Small intestine (tissue), 7 donors: ENCODE results near the gene MDC1. TPM values are rescaled to one million over a fixed set of nuclear protein-coding genes. Genes with fewer than 3 reads are reported as not detected.
A peak's percentile ranks its signal among the peaks of the same experiment; 100 is the strongest.
"Not testable (repeated sequence)": the region's sequence is repeated elsewhere in the genome, so short reads cannot be mapped to it uniquely, and the experiment has no call there.

ENCODE experiments used
- DNase-seq, 2 donors: peaks; one replicate each; pipeline versions ENCODE4 v3.0.0 to v3.0.0-alpha.2; 2013
- FAIRE-seq: peaks from 2 replicates; lab custom pipeline; 2012; peaks lifted over from hg19 to GRCh38; lab: Jason Lieb, UNC
- H3K27ac ChIP-seq, 3 donors: one replicate each; pipeline ENCODE4 v1.5.1; 2013; ENCODE audit warnings: low read length in 2 of 3, mild to moderate bottlenecking in 2 of 3, control low read depth in 1 of 3, inconsistent platforms in 1 of 3, low read depth in 1 of 3, moderate library complexity in 1 of 3
- H3K27me3 ChIP-seq, 3 donors: one replicate each; pipeline ENCODE4 v1.6.1; 2013; ENCODE audit warnings: low read length in 3 of 3, inconsistent platforms in 1 of 3; ENCODE audit not compliant: control insufficient read depth in 3 of 3, insufficient read depth in 3 of 3
- H3K36me3 ChIP-seq, 3 donors: one replicate each; pipeline ENCODE4 v1.6.1; 2013; ENCODE audit warnings: low read length in 3 of 3, inconsistent platforms in 1 of 3, low read depth in 1 of 3, mild to moderate bottlenecking in 1 of 3, moderate library complexity in 1 of 3; ENCODE audit not compliant: control insufficient read depth in 3 of 3, insufficient read depth in 2 of 3
- H3K4me1 ChIP-seq, 3 donors: one replicate each; pipeline ENCODE4 v1.6.1; 2013; ENCODE audit warnings: low read length in 2 of 3, inconsistent platforms in 1 of 3, low read depth in 1 of 3, mild to moderate bottlenecking in 1 of 3, moderate library complexity in 1 of 3; ENCODE audit not compliant: control insufficient read depth in 3 of 3, insufficient read depth in 2 of 3
- H3K4me3 ChIP-seq, 3 donors: one replicate each; pipeline ENCODE4 v1.5.1; 2013; ENCODE audit warnings: low read length in 3 of 3, control low read depth in 1 of 3, inconsistent platforms in 1 of 3, low read depth in 1 of 3, mild to moderate bottlenecking in 1 of 3, moderate library complexity in 1 of 3
- H3K9me3 ChIP-seq, 2 donors: one replicate each; pipeline ENCODE4 v1.6.1; 2013; ENCODE audit warnings: low read depth in 1 of 2, low read length in 1 of 2; ENCODE audit not compliant: control insufficient read depth in 2 of 2, insufficient read depth in 1 of 2
- WGBS, 3 donors: extraction: QIAGEN DNeasy Blood & Tissue Kit; methylation state at CpG; one replicate each; pipeline ENCODE4 v1.1.7; 2013; 5-methylcytosine and 5-hydroxymethylcytosine counted together
- polyA plus RNA-seq, 4 donors: library from polyadenylated mRNA; stranded (reverse) in 3 of 4; unstranded in 1 of 4; fragments of 200-250 nt in 3 of 4; fragments of 120-200 nt in 1 of 4; gene quantifications; one replicate each; pipeline versions ENCODE4 v1.2.1 to v1.2.3, GENCODE V29; 2013
- donor health status: healthy with polysubstance abuse.
- donor health status: control.
- donor health status: control.
- donor health status: Bipolar disorder and iron deficiency.
- donor health status: healthy.

The MDC1 gene
- polyA plus RNA-seq, 4 donors: 1.8 to 20.7 (median 7.6) TPM

GRCh38 chr6:30676660-30677285 is 40.3 kb downstream of the MDC1 start:
- Histone ChIP-seq H3K36me3 (peaks cover 0 to 35% (median 15%) of the 10 kb centered on the region in 3 donors), H3K4me3 (no peak overlapping the region), H3K27me3 (no peaks in the 10 kb centered on the region), H3K9me3 (no peaks in the 10 kb centered on the region), H3K27ac (no peak overlapping the region), H3K4me1 (peaks cover 0 to 9% (median 3%) of the 10 kb centered on the region in 3 donors)
- FAIRE-seq (no peak), DNase-seq (no peak)
- 80 to 86% (median 81%) methylated on average over 10 of the region's 10 CpGs for WGBS, 3 donors

GRCh38 chr6:30672445-30673253 is 44.4 kb downstream of the MDC1 start, which contains the start of gene DHX16:
TSS of gene DHX16 (minus strand) at chr6:30673006. CDS start at chr6:30672841, 165 bp downstream.
- 0 to 1% (median 1%) methylated on average over 57 of the region's 57 CpGs for WGBS, 3 donors
- Histone ChIP-seq H3K4me1 (peaks cover 0 to 6% (median 5%) of the 10 kb centered on the region in 3 donors), H3K4me3 (peak within 1 kb of the TSS; percentile 88 to 96 (median 88)), H3K9me3 (no peaks in the 10 kb centered on the region), H3K27me3 (no peaks in the 10 kb centered on the region), H3K27ac (peak within 1 kb of the TSS; percentile 81 to 90 (median 84)), H3K36me3 (peaks cover 11 to 43% (median 18%) of the 10 kb centered on the region in 3 donors)
- DNase-seq: peak; percentile 97 to 98
- FAIRE-seq: no peak

GRCh38 chr6:30670760-30671527 is 46.1 kb downstream of the MDC1 start:
- 90 to 91% (median 90%) methylated on average over 27 of the region's 27 CpGs for WGBS, 3 donors
- Histone ChIP-seq H3K36me3 (peaks cover 8 to 39% (median 12%) of the 10 kb centered on the region in 3 donors), H3K9me3 (no peaks in the 10 kb centered on the region), H3K4me3 (no peak overlapping the region), H3K4me1 (peaks cover 0 to 6% (median 5%) of the 10 kb centered on the region in 3 donors), H3K27me3 (no peaks in the 10 kb centered on the region), H3K27ac (no peak overlapping the region)
- FAIRE-seq (no peak), DNase-seq (no peak)

- 66 to 69% (median 68%) methylated on average over 2 of the region's 2 CpGs for WGBS, 3 donors
- not testable (repeated sequence) for H3K4me1 ChIP-seq, H3K27ac ChIP-seq, H3K9me3 ChIP-seq, DNase-seq, H3K27me3 ChIP-seq, H3K4me3 ChIP-seq, FAIRE-seq
- peaks cover 21 to 84% (median 35%) of the 10 kb centered on the region in 3 donors for H3K36me3 ChIP-seq
Measured at GRCh38 chr6:30666300-30666699, 50.8 kb downstream of the MDC1 start.

GRCh38 chr6:30664994-30665767 is 51.9 kb downstream of the MDC1 start:
- Histone ChIP-seq H3K27ac (no peak overlapping the region), H3K4me3 (no peak overlapping the region), H3K9me3 (no peaks in the 10 kb centered on the region), H3K27me3 (no peaks in the 10 kb centered on the region), H3K36me3 (peaks cover 15 to 82% (median 30%) of the 10 kb centered on the region in 3 donors), H3K4me1 (no peaks in the 10 kb centered on the region)
- 94 to 96% (median 94%) methylated on average over 32 to 34 of the region's 34 CpGs for WGBS, 3 donors
- no peak for DNase-seq
- FAIRE-seq: no peak

- peaks cover 39 to 92% (median 45%) of the 10 kb centered on the region in 3 donors for H3K36me3 ChIP-seq
- 71 to 88% (median 80%) methylated on average over 5 of the region's 5 CpGs for WGBS, 3 donors
- DNase-seq, H3K27me3 ChIP-seq, FAIRE-seq, H3K9me3 ChIP-seq, H3K4me3 ChIP-seq, H3K4me1 ChIP-seq, H3K27ac ChIP-seq: not testable (repeated sequence)
Measured at GRCh38 chr6:30657922-30658321, 59.2 kb downstream of the MDC1 start.

GRCh38 chr6:30657454-30657853 is 59.6 kb downstream of the MDC1 start:
- H3K36me3 ChIP-seq: peaks cover 35 to 92% (median 46%) of the 10 kb centered on the region in 3 donors

More at GRCh38 chr6:30657454-30657853, 59.6 kb downstream of the MDC1 start:
- H3K27ac ChIP-seq: no peak overlapping the region
- DNase-seq (no peak), FAIRE-seq (no peak)
- H3K9me3 ChIP-seq: no peaks in the 10 kb centered on the region
- H3K4me1 ChIP-seq: no peaks in the 10 kb centered on the region
- H3K4me3 ChIP-seq: no peak overlapping the region
- H3K27me3 ChIP-seq: no peaks in the 10 kb centered on the region
